22Rv1 (cell line): ENCODE measurements around the gene RHOB.

ENCODE experiments used
- CTCF ChIP-seq: fragments of 450-650 bp; IDR thresholded peaks from 2 replicates; pipeline ENCODE4 v1.5.1; 2017; ENCODE audit warnings: mild to moderate bottlenecking
- ZFX ChIP-seq: fragments of 450-650 bp; IDR thresholded peaks from 2 replicates; pipeline ENCODE4 v1.6.1; 2017; ENCODE audit warnings: antibody characterized with exemption, borderline replicate concordance

- TF ChIP-seq CTCF (no peak), ZFX (no peak)
These were observed 23.5 kb upstream of the RHOB start for GRCh38 chr2:20423359-20423758.
